Measurements from ENCODE around the gene THEMIS. TPM values are rescaled to one million over a fixed set of nuclear protein-coding genes. Genes with fewer than 3 reads are reported as not detected.

Gene THEMIS
- total RNA-seq, 4 donors from 2014 or later = 1.1 to 6.0 (median 3.9) TPM

DNA sequence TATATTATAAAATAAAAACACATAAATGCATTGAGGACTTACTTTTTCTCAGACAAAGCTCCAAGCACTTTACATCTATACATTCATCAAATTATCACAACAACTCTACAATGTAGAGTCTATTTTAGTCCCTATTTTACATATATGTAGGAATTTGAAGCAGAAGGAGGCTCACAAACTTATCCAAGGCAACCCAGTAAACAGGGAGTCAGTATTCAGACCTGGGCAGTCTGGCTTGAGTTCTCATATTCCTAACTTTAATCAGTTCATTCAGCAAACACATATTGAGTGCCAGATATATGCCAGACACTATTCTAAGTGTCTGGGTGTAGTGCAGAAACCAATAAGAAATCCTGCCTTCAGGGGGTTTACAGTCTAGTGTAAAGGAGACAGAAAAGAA is 194.6 kb downstream of the THEMIS start:
- no peak overlapping the region for H3K27ac ChIP-seq
- in situ Hi-C loops (cut with MboI; ENCODE audit: low pct_ligation_motif_present in 1 of 4, low pct_unique_long_range_greater_than_20kb in 1 of 4, low sequenced_read_pairs in 3 of 4) = no loop called here
- TF ChIP-seq POLR2AphosphoS5 (IDR thresholded peaks at IDR 0.05) (no peak), POLR2A (IDR thresholded peaks at IDR 0.05) (no peak), EP300 (IDR thresholded peaks at IDR 0.05; ENCODE audit: low read depth) (no peak)
- TF ChIP-seq, protein P1, sequence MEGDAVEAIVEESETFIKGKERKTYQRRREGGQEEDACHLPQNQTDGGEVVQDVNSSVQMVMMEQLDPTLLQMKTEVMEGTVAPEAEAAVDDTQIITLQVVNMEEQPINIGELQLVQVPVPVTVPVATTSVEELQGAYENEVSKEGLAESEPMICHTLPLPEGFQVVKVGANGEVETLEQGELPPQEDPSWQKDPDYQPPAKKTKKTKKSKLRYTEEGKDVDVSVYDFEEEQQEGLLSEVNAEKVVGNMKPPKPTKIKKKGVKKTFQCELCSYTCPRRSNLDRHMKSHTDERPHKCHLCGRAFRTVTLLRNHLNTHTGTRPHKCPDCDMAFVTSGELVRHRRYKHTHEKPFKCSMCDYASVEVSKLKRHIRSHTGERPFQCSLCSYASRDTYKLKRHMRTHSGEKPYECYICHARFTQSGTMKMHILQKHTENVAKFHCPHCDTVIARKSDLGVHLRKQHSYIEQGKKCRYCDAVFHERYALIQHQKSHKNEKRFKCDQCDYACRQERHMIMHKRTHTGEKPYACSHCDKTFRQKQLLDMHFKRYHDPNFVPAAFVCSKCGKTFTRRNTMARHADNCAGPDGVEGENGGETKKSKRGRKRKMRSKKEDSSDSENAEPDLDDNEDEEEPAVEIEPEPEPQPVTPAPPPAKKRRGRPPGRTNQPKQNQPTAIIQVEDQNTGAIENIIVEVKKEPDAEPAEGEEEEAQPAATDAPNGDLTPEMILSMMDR (IDR thresholded peaks at IDR 0.05) = no peak
- intact Hi-C loops (cut with DNase I; ENCODE audit: low total_unique reads) = no loop called here
- H3K9me3 ChIP-seq = no peaks in the 10 kb centered on the region
- no peaks in the 10 kb centered on the region for H3K4me1 ChIP-seq
- H3K36me3 ChIP-seq = no peaks in the 10 kb centered on the region
- no peak overlapping the region for H3K4me3 ChIP-seq
- no peak for DNase-seq
- no peaks in the 10 kb centered on the region for H3K27me3 ChIP-seq

DNA sequence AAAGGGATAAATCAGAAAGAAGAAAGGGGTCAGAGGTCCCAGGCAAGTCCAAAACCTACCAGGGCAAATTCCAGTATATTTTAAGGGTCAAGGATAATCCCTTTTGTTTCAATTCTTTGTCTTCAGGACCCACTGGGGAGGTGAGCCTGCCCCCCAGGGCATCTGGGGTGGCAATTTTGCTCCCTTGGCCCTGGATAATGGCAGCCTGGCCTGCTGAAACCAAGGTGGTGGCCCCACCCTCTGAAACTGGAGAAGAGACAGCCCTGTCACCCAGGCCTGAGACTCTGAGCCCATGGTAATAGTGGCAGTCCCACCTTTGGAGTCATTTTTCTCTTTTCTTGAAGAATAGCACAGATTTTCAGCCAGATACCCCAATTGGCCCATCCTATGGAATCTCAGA is 205.8 kb downstream of the THEMIS start:
- in situ Hi-C loops (cut with MboI; ENCODE audit: low pct_ligation_motif_present in 1 of 4, low pct_unique_long_range_greater_than_20kb in 1 of 4, low sequenced_read_pairs in 3 of 4) = no loop called here
- DNase-seq = no peak

GRCh38 chr6:127691146-127691545 is 209.7 kb downstream of the THEMIS start:
- no peak for DNase-seq
- intact Hi-C loops (cut with DNase I; ENCODE audit: low total_unique reads) = no loop called here

More for the DNA sequence above, 205.8 kb downstream of the THEMIS start:
- Histone ChIP-seq H3K9me3 (no peaks in the 10 kb centered on the region), H3K27me3 (no peaks in the 10 kb centered on the region), H3K4me3 (no peak overlapping the region), H3K4me1 (no peaks in the 10 kb centered on the region), H3K27ac (no peak overlapping the region), H3K36me3 (no peaks in the 10 kb centered on the region)
- intact Hi-C loops (cut with DNase I; ENCODE audit: low total_unique reads) = no loop called here
- no peak for TF ChIP-seq POLR2AphosphoS5 (IDR thresholded peaks at IDR 0.05)
- TF ChIP-seq, protein P1 (IDR thresholded peaks at IDR 0.05) = no peak
- no peak for TF ChIP-seq EP300 (IDR thresholded peaks at IDR 0.05; ENCODE audit: low read depth)
- no peak for TF ChIP-seq POLR2A (IDR thresholded peaks at IDR 0.05)

DNA sequence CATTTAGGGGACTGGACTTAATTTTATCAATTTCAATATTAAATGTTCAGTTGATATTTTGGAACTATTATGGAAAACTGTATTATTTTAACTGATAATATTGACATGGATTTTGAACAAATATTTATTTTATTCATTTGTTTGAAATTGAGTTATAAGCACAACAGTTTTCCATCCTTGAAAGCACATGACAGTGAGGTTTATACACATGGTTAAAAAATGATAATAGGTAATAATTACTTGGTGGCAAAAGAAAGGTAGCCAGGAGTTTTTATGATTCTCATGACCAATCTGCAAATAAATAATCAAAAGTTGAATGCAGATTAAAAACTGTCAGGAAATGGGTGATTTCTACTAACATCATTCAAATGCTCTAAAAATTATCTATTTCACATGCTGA is 210.3 kb downstream of the THEMIS start:
- Histone ChIP-seq H3K4me1 (no peaks in the 10 kb centered on the region), H3K9me3 (no peaks in the 10 kb centered on the region), H3K4me3 (no peak overlapping the region), H3K36me3 (no peaks in the 10 kb centered on the region), H3K27me3 (no peaks in the 10 kb centered on the region), H3K27ac (no peak overlapping the region)
- TF ChIP-seq EP300 (IDR thresholded peaks at IDR 0.05; ENCODE audit: low read depth) (no peak), POLR2A (IDR thresholded peaks at IDR 0.05) (no peak), POLR2AphosphoS5 (IDR thresholded peaks at IDR 0.05) (no peak)
- TF ChIP-seq, protein P1 (IDR thresholded peaks at IDR 0.05) = no peak
- in situ Hi-C loops (cut with MboI; ENCODE audit: low pct_ligation_motif_present in 1 of 4, low pct_unique_long_range_greater_than_20kb in 1 of 4, low sequenced_read_pairs in 3 of 4) (no loop called here), intact Hi-C loops (cut with DNase I; ENCODE audit: low total_unique reads) (no loop called here)
- no peak for DNase-seq

More at GRCh38 chr6:127691146-127691545, 209.7 kb downstream of the THEMIS start:
- no peaks in the 10 kb centered on the region for H3K4me1 ChIP-seq
- in situ Hi-C loops (cut with MboI; ENCODE audit: low pct_ligation_motif_present in 1 of 4, low pct_unique_long_range_greater_than_20kb in 1 of 4, low sequenced_read_pairs in 3 of 4) = no loop called here
- no peaks in the 10 kb centered on the region for H3K9me3 ChIP-seq
- H3K36me3 ChIP-seq = no peaks in the 10 kb centered on the region
- no peak overlapping the region for H3K4me3 ChIP-seq
- H3K27me3 ChIP-seq = no peaks in the 10 kb centered on the region
- TF ChIP-seq POLR2AphosphoS5 (IDR thresholded peaks at IDR 0.05) (no peak), EP300 (IDR thresholded peaks at IDR 0.05; ENCODE audit: low read depth) (no peak), POLR2A (IDR thresholded peaks at IDR 0.05) (no peak)
- TF ChIP-seq, protein P1 (IDR thresholded peaks at IDR 0.05) = no peak
- H3K27ac ChIP-seq = no peak overlapping the region
